H9 (cell line): ENCODE measurements around the gene VPS35L. TPM values are rescaled to one million over a fixed set of nuclear protein-coding genes. Genes with fewer than 3 reads are reported as not detected.

ENCODE experiments used
- DNase-seq: peaks from one replicate; pipeline ENCODE4 v3.0.0-alpha.2; 2017
- H2AFZ ChIP-seq: one replicate; pipeline ENCODE4 v1.6.1; 2013; ENCODE audit warnings: mild to moderate bottlenecking, low read length, control low read depth, moderate library complexity
- H2AK5ac ChIP-seq: 2 replicates; pipeline ENCODE4 v1.6.1; 2013; ENCODE audit warnings: low read length, control low read depth, mixed read lengths; ENCODE audit not compliant: insufficient read length
- H2BK120ac ChIP-seq: one replicate; pipeline ENCODE4 v1.6.1; 2013; ENCODE audit warnings: low read depth, mild to moderate bottlenecking, low read length, control low read depth, inconsistent platforms; ENCODE audit not compliant: poor library complexity, severe bottlenecking
- H2BK12ac ChIP-seq: 2 replicates; pipeline ENCODE4 v1.6.1; 2013; ENCODE audit warnings: low read length, control low read depth, mixed read lengths, low read depth; ENCODE audit not compliant: insufficient read length
- H2BK15ac ChIP-seq: 2 replicates; pipeline ENCODE4 v1.6.1; 2013; ENCODE audit warnings: low read depth, low read length, control low read depth
- H2BK20ac ChIP-seq: one replicate; pipeline ENCODE4 v1.6.1; 2013; ENCODE audit warnings: low read depth, mild to moderate bottlenecking, low read length, control low read depth, inconsistent platforms; ENCODE audit not compliant: poor library complexity, severe bottlenecking
- H2BK5ac ChIP-seq: 2 replicates; pipeline ENCODE4 v1.6.1; 2013; ENCODE audit warnings: low read length, control low read depth, mixed read lengths; ENCODE audit not compliant: insufficient read length
- H3K14ac ChIP-seq: 2 replicates; pipeline ENCODE4 v1.6.1; 2013; ENCODE audit warnings: low read length, control low read depth; ENCODE audit not compliant: insufficient read depth
- H3K18ac ChIP-seq: 2 replicates; pipeline ENCODE4 v1.6.1; 2013; ENCODE audit warnings: low read depth, mild to moderate bottlenecking, mixed read lengths, low read length, control low read depth; ENCODE audit not compliant: insufficient read length
- H3K23ac ChIP-seq: 2 replicates; pipeline ENCODE4 v1.6.1; 2013; ENCODE audit warnings: low read length, control low read depth, mixed read lengths, low read depth; ENCODE audit not compliant: insufficient read length
- H3K23me2 ChIP-seq: 2 replicates; pipeline ENCODE4 v1.6.1; 2013; ENCODE audit warnings: low read depth, mild to moderate bottlenecking, mixed read lengths, low read length, control low read depth; ENCODE audit not compliant: insufficient read length, poor library complexity, severe bottlenecking
- H3K27ac ChIP-seq: 2 replicates; pipeline ENCODE4 v1.5.1; 2013; ENCODE audit warnings: low read length, control low read depth, mixed read lengths, low read depth; ENCODE audit not compliant: insufficient read length
- H3K27me3 ChIP-seq: 2 replicates; pipeline ENCODE4 v1.6.1; 2013; ENCODE audit warnings: low read length, control low read depth, inconsistent platforms; ENCODE audit not compliant: insufficient read depth
- H3K4ac ChIP-seq: 2 replicates; pipeline ENCODE4 v1.6.1; 2013; ENCODE audit warnings: low read depth, mild to moderate bottlenecking, control low read depth, inconsistent platforms, low read length, moderate library complexity
- H3K4me1 ChIP-seq: 2 replicates; pipeline ENCODE4 v1.6.1; 2013; ENCODE audit warnings: low read length, control low read depth, inconsistent platforms; ENCODE audit not compliant: insufficient read depth
- H3K4me2 ChIP-seq: 2 replicates; pipeline ENCODE4 v1.6.1; 2013; ENCODE audit warnings: low read length, control low read depth, mixed read lengths; ENCODE audit not compliant: insufficient read length, insufficient read depth
- H3K56ac ChIP-seq: 2 replicates; pipeline ENCODE4 v1.6.1; 2013; ENCODE audit warnings: low read depth, mild to moderate bottlenecking, mixed read lengths, low read length, control low read depth; ENCODE audit not compliant: insufficient read length
- H3K79me1 ChIP-seq: 2 replicates; pipeline ENCODE4 v1.6.1; 2013; ENCODE audit warnings: low read depth, mild to moderate bottlenecking, moderate library complexity, low read length, control low read depth, inconsistent platforms; ENCODE audit not compliant: insufficient read depth, poor library complexity, severe bottlenecking
- H3K79me2 ChIP-seq: 2 replicates; pipeline ENCODE4 v1.6.1; 2013; ENCODE audit warnings: low read length, control low read depth, inconsistent platforms; ENCODE audit not compliant: insufficient read depth
- H3K9ac ChIP-seq: 2 replicates; pipeline ENCODE4 v1.6.1; 2013; ENCODE audit warnings: low read length, control low read depth, mixed read lengths; ENCODE audit not compliant: insufficient read length; ENCODE audit errors: extremely low read depth
- H3K9me3 ChIP-seq: one replicate; pipeline ENCODE4 v1.6.1; 2013; ENCODE audit warnings: low read depth, low read length, inconsistent platforms; ENCODE audit not compliant: control insufficient read depth
- H3T11ph ChIP-seq: one replicate; pipeline ENCODE4 v1.6.1; 2013; ENCODE audit warnings: mild to moderate bottlenecking, low read length, control low read depth, inconsistent platforms
- H4K20me1 ChIP-seq: one replicate; pipeline ENCODE4 v1.6.1; 2013; ENCODE audit not compliant: control insufficient read depth, insufficient read length, insufficient read depth
- H4K5ac ChIP-seq: 2 replicates; pipeline ENCODE4 v1.6.1; 2013; ENCODE audit warnings: low read depth, mild to moderate bottlenecking, mixed read lengths, low read length, control low read depth; ENCODE audit not compliant: insufficient read length
- H4K8ac ChIP-seq: replicated peaks from 2 replicates; pipeline ENCODE4 v1.6.1; 2013; ENCODE audit warnings: low read length, control low read depth, mixed read lengths, low read depth; ENCODE audit not compliant: insufficient read length
- H4K91ac ChIP-seq: 2 replicates; pipeline ENCODE4 v1.6.1; 2013; ENCODE audit warnings: low read depth, mild to moderate bottlenecking, moderate library complexity, mixed read lengths, low read length, control low read depth; ENCODE audit not compliant: insufficient read length
- H3K27ac Mint-ChIP-seq, 3 experiments: 2 replicates in 2 of 3; 3 replicates in 1 of 3; pipeline ENCODE4 v1.8.0; 2020 to 2021; ENCODE audit warnings: mixed read lengths in 3 of 3, mild to moderate bottlenecking in 1 of 3, moderate library complexity in 1 of 3
- H3K27me3 Mint-ChIP-seq: 2 replicates; pipeline ENCODE4 v1.8.0; 2021; ENCODE audit warnings: low read depth, mild to moderate bottlenecking, moderate library complexity, mixed read lengths
- H3K36me3 Mint-ChIP-seq, 3 experiments: 2 replicates in 2 of 3; 3 replicates in 1 of 3; pipeline ENCODE4 v1.8.0; 2020 to 2021; ENCODE audit warnings: low read depth in 3 of 3, mixed read lengths in 3 of 3; ENCODE audit not compliant: insufficient read depth in 1 of 3
- H3K4me1 Mint-ChIP-seq, 2 experiments: 2 replicates each; pipeline ENCODE4 v1.8.0; 2020; ENCODE audit warnings: mixed read lengths in 2 of 2
- H3K4me3 Mint-ChIP-seq, 2 experiments: 2 replicates in 1 of 2; 3 replicates in 1 of 2; pipeline ENCODE4 v1.8.0; 2020 to 2021; ENCODE audit warnings: mild to moderate bottlenecking in 2 of 2, mixed read lengths in 2 of 2, moderate library complexity in 1 of 2
- H3K9me3 Mint-ChIP-seq, 2 experiments: 2 replicates in 1 of 2; 3 replicates in 1 of 2; pipeline ENCODE4 v1.8.0; 2020; ENCODE audit warnings: mild to moderate bottlenecking in 2 of 2, mixed read lengths in 2 of 2, moderate library complexity in 1 of 2
- whole genome bisulfite sequencing: extraction: QIAGEN DNeasy Blood & Tissue Kit; methylation state at CpG from one replicate; pipeline ENCODE4 v1.1.7; 2013; ENCODE audit warnings: missing lambda C conversion rate, low lambda C conversion rate, mixed read lengths; ENCODE audit not compliant: insufficient read length; ENCODE audit errors: extremely low coverage; 5-methylcytosine and 5-hydroxymethylcytosine counted together
- total RNA-seq: library from RNA; stranded (reverse); gene quantifications from 2 replicates; pipeline ENCODE4 v1.2.1, GENCODE V29; 2021
- TF ChIP-seq, protein P1 (sequence below): fragments of 200-600 bp; sonication (generic); conservative IDR thresholded peaks from 3 replicates; pipeline ENCODE4 v1.8.0; 2021; ENCODE audit warnings: antibody characterized with exemption, mild to moderate bottlenecking

VPS35L gene
- total RNA-seq, 1 experiment from 2014 or later = 58.4 TPM

DNA sequence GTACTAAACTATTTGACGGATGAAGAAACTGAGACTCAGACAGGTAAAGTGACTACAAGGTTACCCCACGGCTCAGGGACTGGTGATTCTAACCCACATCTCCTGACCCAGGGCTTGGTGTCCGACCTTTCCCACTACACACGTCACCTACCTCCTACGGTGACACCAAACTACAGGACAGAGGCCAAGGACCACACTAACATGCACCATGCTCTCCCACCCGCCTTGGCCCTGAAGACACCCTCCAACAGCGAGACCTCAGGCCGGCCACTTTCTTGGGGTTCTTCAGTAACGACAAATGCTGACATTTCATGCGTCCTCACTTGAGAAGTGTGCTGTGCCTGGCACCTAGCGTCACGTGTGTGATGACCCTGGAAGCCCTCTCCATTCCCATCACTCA, 156.1 kb downstream of the VPS35L start:
- Histone ChIP-seq H3T11ph (no peak overlapping the region), H3K27me3 (no peaks in the 10 kb centered on the region), H2BK15ac (no peak overlapping the region), H2BK120ac (no peak overlapping the region), H3K23ac (no peak overlapping the region), H2AFZ (no peak overlapping the region), H3K23me2 (no peaks in the 10 kb centered on the region), H4K5ac (no peak overlapping the region), H3K79me1 (peaks cover 7% of the 10 kb centered on the region), H3K56ac (no peak overlapping the region), H3K4ac (no peak overlapping the region), H3K9me3 (no peaks in the 10 kb centered on the region), H4K8ac (no peak overlapping the region), H3K14ac (no peak overlapping the region), H2BK5ac (no peak overlapping the region), H4K91ac (no peak overlapping the region), H3K4me1 (peaks cover 9% of the 10 kb centered on the region; the same call in 1 of the 2 replicates), H4K20me1 (peaks cover 6% of the 10 kb centered on the region), H2AK5ac (no peak overlapping the region), H3K4me2 (no peak overlapping the region), H3K27ac (no peak overlapping the region), H2BK20ac (no peak overlapping the region), H2BK12ac (no peak overlapping the region), H3K9ac (no peak overlapping the region), H3K79me2 (peaks cover 31% of the 10 kb centered on the region), H3K18ac (no peak overlapping the region)
- Mint-ChIP-seq H3K9me3 (no peaks in the 10 kb centered on the region), H3K4me3 (peak overlapping the region in 1 of 2 experiments; percentile 24; a peak in 2 of 5 replicates), H3K36me3 (peaks cover 64 to 89% (median 81%) of the 10 kb centered on the region in 3 experiments), H3K27ac (peak overlapping the region; percentile 73 to 92 (median 88); a peak in 6 of 7 replicates), H3K4me1 (peaks cover 52 to 81% of the 10 kb centered on the region in 2 experiments), H3K27me3 (no peaks in the 10 kb centered on the region)
- no CpG with 5 or more reads among the region's 12 CpGs for WGBS
- TF ChIP-seq, protein P1, sequence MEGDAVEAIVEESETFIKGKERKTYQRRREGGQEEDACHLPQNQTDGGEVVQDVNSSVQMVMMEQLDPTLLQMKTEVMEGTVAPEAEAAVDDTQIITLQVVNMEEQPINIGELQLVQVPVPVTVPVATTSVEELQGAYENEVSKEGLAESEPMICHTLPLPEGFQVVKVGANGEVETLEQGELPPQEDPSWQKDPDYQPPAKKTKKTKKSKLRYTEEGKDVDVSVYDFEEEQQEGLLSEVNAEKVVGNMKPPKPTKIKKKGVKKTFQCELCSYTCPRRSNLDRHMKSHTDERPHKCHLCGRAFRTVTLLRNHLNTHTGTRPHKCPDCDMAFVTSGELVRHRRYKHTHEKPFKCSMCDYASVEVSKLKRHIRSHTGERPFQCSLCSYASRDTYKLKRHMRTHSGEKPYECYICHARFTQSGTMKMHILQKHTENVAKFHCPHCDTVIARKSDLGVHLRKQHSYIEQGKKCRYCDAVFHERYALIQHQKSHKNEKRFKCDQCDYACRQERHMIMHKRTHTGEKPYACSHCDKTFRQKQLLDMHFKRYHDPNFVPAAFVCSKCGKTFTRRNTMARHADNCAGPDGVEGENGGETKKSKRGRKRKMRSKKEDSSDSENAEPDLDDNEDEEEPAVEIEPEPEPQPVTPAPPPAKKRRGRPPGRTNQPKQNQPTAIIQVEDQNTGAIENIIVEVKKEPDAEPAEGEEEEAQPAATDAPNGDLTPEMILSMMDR = no peak
- DNase-seq = no peak
